Endothelial cell of umbilical vein (primary cell): ENCODE results near the gene WASF2. TPM values are rescaled to one million over a fixed set of nuclear protein-coding genes. Genes with fewer than 3 reads are reported as not detected.

Source experiments
- BruUV-seq: library from RNA; stranded (reverse); fragments of 400-500 nt; replicated peaks from 2 replicates; lab custom pipeline; 2021; lab: Mats Ljungman, UMichigan
- CTCF ChIA-PET: fragments of 300-600, 350-600 bp; sonication (Branson Sonifier 250); formaldehyde crosslinking; loops from one replicate; lab custom pipeline; 2021; ENCODE audit warnings: antibody characterized with exemption, inconsistent platforms; lab: Charles Lee
- POLR2A ChIA-PET: fragments of 300-600, 350-600 bp; sonication (Branson Sonifier 250); formaldehyde crosslinking; loops from one replicate; lab custom pipeline; 2021; ENCODE audit warnings: antibody characterized with exemption, inconsistent platforms; lab: Charles Lee
- DNase-seq: peaks from one replicate; pipeline ENCODE4 v3.0.0-alpha.2; 2011; ENCODE audit warnings: low read depth, low spot score
- FAIRE-seq: peaks from 2 replicates; lab custom pipeline; 2011; peaks lifted over from hg19 to GRCh38; lab: Jason Lieb, UNC
- H2AFZ ChIP-seq: 2 replicates; pipeline ENCODE4 v1.6.0; 2012; ENCODE audit warnings: low read depth, low read length, control low read depth, inconsistent platforms
- H3K27ac ChIP-seq: 2 replicates; pipeline ENCODE4 v1.5.1; 2011; ENCODE audit warnings: low read depth, mild to moderate bottlenecking, control low read depth, low read length, moderate library complexity; ENCODE audit not compliant: insufficient read depth
- H3K27me3 ChIP-seq, 2 experiments: 2 replicates each; pipeline versions ENCODE4 v1.6.0 to v1.6.1; 2011; ENCODE audit warnings: low read length in 2 of 2, mixed read lengths in 1 of 2; ENCODE audit not compliant: control insufficient read depth in 2 of 2, insufficient read depth in 2 of 2
- H3K36me3 ChIP-seq, 2 experiments: 2 replicates in 1 of 2; 3 replicates in 1 of 2; pipeline ENCODE4 v1.5.1; 2011; ENCODE audit warnings: low read length in 2 of 2, mild to moderate bottlenecking in 1 of 2, moderate library complexity in 1 of 2; ENCODE audit not compliant: control insufficient read depth in 2 of 2, insufficient read depth in 2 of 2; ENCODE audit errors: extremely low read depth in 1 of 2
- H3K4me1 ChIP-seq: 3 replicates; pipeline ENCODE4 v1.5.1; 2011; ENCODE audit warnings: mild to moderate bottlenecking, low read length; ENCODE audit not compliant: control insufficient read depth, insufficient read depth; ENCODE audit errors: extremely low read depth
- H3K4me2 ChIP-seq: 2 replicates; pipeline ENCODE4 v1.6.1; 2011; ENCODE audit warnings: low read length, control low read depth, mixed read lengths; ENCODE audit not compliant: insufficient read depth
- H3K4me3 ChIP-seq, 3 experiments: fragments of 200-600 bp in 1 of 3; sonication (generic), shearing (Covaris generic) in 1 of 3; replicated peaks in 1 of 3; 2 replicates each; pipeline ENCODE4 v1.5.1; 2011 to 2016; ENCODE audit warnings: control low read depth in 3 of 3, low read length in 3 of 3, mild to moderate bottlenecking in 2 of 3, inconsistent platforms in 1 of 3, low read depth in 1 of 3, moderate library complexity in 1 of 3; ENCODE audit not compliant: insufficient read depth in 1 of 3
- H3K79me2 ChIP-seq: 2 replicates; pipeline ENCODE4 v1.6.0; 2012; ENCODE audit warnings: low read length, inconsistent platforms; ENCODE audit not compliant: control insufficient read depth, insufficient read depth
- H3K9ac ChIP-seq: replicated peaks from 2 replicates; pipeline ENCODE3; 2011; ENCODE audit warnings: low read length, control low read depth; ENCODE audit not compliant: insufficient read depth; ENCODE audit errors: extremely low read depth
- H3K9me1 ChIP-seq: replicated peaks from 3 replicates; pipeline ENCODE4 v1.6.0; 2011; ENCODE audit warnings: mild to moderate bottlenecking, low read length; ENCODE audit not compliant: control insufficient read depth, insufficient read depth; ENCODE audit errors: extremely low read depth
- H3K9me3 ChIP-seq: replicated peaks from 2 replicates; pipeline ENCODE4 v1.5.1; 2012; ENCODE audit warnings: low read length, inconsistent platforms; ENCODE audit not compliant: control insufficient read depth, insufficient read depth
- H4K20me1 ChIP-seq: replicated peaks from 2 replicates; pipeline ENCODE3; 2011; ENCODE audit warnings: mild to moderate bottlenecking, low read length; ENCODE audit not compliant: control insufficient read depth, insufficient read depth; ENCODE audit errors: extremely low read depth
- EZH2 ChIP-seq: IDR thresholded peaks from 2 replicates; pipeline ENCODE4 v1.6.1; 2012; ENCODE audit warnings: borderline replicate concordance, low read depth, mild to moderate bottlenecking, moderate library complexity, low read length, inconsistent platforms; ENCODE audit not compliant: severe bottlenecking
- dilution Hi-C: fragments of 300-500 bp; cut with MboI; formaldehyde crosslinking; loops from one replicate; pipeline ENCODE4 v1.15.0; 2019; ENCODE audit warnings: low sequenced_read_pairs; ENCODE audit not compliant: extremely low pct_ligation_motif_present
- intact Hi-C: fragments of 100-400 bp; cut with micrococcal nuclease; formaldehyde crosslinking; loops from one replicate; pipeline ENCODE4 v1.10.0; 2022
- polyA plus RNA-seq, 4 experiments: library from polyadenylated mRNA; depleted of rRNA in 3 of 4; stranded (reverse) in 3 of 4; unstranded in 1 of 4; fragments of >200 nt; gene quantifications; 2 replicates each; pipeline versions ENCODE4 v1.2.1 to v1.2.3, GENCODE V29; 2011 to 2012; ENCODE audit warnings: missing spikeins in 1 of 4
- total RNA-seq: library from RNA; stranded (reverse); gene quantifications from 2 replicates; pipeline ENCODE4 v1.2.3, GENCODE V29; 2021
- TF ChIP-seq, protein P1 (sequence below): IDR thresholded peaks from 2 replicates; pipeline ENCODE4 v1.6.1; 2011; ENCODE audit not compliant: insufficient read depth, insufficient read length

The WASF2 gene
- total and polyA plus RNA-seq, 2 donors (not counting 3 experiments of a cell fraction or from before 2014, with no cell fraction given) = 76.9 to 172 TPM

DNA sequence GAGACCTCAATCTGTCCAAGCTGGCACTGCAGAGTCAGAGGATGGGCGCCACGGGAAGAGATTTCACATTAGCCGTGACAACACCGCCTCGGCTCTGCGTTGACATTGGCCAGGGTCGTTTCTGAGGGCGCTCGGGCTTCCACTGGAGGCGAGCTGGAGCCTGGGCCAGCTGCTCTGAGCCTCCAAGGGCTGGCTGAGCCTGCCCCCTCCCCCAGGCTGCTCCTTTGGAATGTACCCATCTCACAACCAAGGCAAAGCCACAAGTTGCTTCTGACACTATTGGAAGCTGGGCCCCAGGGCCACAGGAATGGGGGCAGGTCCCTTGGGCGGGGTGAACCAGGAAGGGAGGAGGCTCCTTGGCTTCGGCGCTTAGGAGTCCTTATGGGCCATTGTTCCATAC, 84.9 kb downstream of the WASF2 start:
- dilution Hi-C loops (loop anchor here (25.0 kb wide), 1 partner anchor 182 kb away; no protein-coding TSS in a partner anchor), intact Hi-C loops (no loop called here)
- Histone ChIP-seq H3K27me3 (no peaks in the 10 kb centered on the region), H3K4me2 (no peak overlapping the region), H3K79me2 (no peaks in the 10 kb centered on the region), H3K9ac (no peak overlapping the region), H3K9me1 (no peaks in the 10 kb centered on the region), H3K9me3 (no peaks in the 10 kb centered on the region), H3K4me3 (no peak overlapping the region), H3K4me1 (peaks cover 4% of the 10 kb centered on the region), H3K36me3 (peaks cover 10 to 29% of the 10 kb centered on the region in 2 experiments), H4K20me1 (no peaks in the 10 kb centered on the region), H3K27ac (no peak overlapping the region), H2AFZ (no peak overlapping the region)
- CTCF ChIA-PET = interaction anchor here (0.9 kb wide), 1 partner anchor 264 kb away, joined by 3 read pairs; no protein-coding TSS in a partner anchor
- TF ChIP-seq, protein P1, sequence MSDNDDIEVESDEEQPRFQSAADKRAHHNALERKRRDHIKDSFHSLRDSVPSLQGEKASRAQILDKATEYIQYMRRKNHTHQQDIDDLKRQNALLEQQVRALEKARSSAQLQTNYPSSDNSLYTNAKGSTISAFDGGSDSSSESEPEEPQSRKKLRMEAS = no peak
- no peak for TF ChIP-seq EZH2
- BruUV-seq = no TSS peak
- FAIRE-seq (no peak), DNase-seq (no peak)
- POLR2A ChIA-PET = no interaction called here

GRCh38 chr1:27403931-27404330, 86.0 kb downstream of the WASF2 start:
- CTCF ChIA-PET = interaction anchor here (0.8 to 3.0 kb wide), 3 partner anchors 152 to 202 kb away, joined by 3 to 33 read pairs (median 16); partner anchors contain the start of gene AHDC1
- no peak for TF ChIP-seq EZH2
- DNase-seq (no peak), FAIRE-seq (no peak)
- dilution Hi-C loops (loop anchor here (25.0 kb wide), 1 partner anchor 183 kb away; no protein-coding TSS in a partner anchor), intact Hi-C loops (loop anchor here (2.0 kb wide), 1 partner anchor 25 kb away; no protein-coding TSS in a partner anchor)
- no peak overlapping the region for H3K4me2 ChIP-seq
- H3K4me1 ChIP-seq = peaks cover 4% of the 10 kb centered on the region
- BruUV-seq = no TSS peak
- peaks cover 10 to 23% of the 10 kb centered on the region in 2 experiments for H3K36me3 ChIP-seq
- H3K9ac ChIP-seq = no peak overlapping the region
- no peaks in the 10 kb centered on the region for H3K27me3 ChIP-seq
- H3K4me3 ChIP-seq = no peak overlapping the region
- no peaks in the 10 kb centered on the region for H4K20me1 ChIP-seq
- H3K27ac ChIP-seq = no peak overlapping the region
- POLR2A ChIA-PET = no interaction called here
- H3K79me2 ChIP-seq = no peaks in the 10 kb centered on the region
- H3K9me3 ChIP-seq = no peaks in the 10 kb centered on the region
- no peak overlapping the region for H2AFZ ChIP-seq
- H3K9me1 ChIP-seq = no peaks in the 10 kb centered on the region
